ENCODE data around the gene CDHR2. TPM values are rescaled to one million over a fixed set of nuclear protein-coding genes. Genes with fewer than 3 reads are reported as not detected.

Gene CDHR2
- polyA plus RNA-seq, 1 donor: not detected

DNA sequence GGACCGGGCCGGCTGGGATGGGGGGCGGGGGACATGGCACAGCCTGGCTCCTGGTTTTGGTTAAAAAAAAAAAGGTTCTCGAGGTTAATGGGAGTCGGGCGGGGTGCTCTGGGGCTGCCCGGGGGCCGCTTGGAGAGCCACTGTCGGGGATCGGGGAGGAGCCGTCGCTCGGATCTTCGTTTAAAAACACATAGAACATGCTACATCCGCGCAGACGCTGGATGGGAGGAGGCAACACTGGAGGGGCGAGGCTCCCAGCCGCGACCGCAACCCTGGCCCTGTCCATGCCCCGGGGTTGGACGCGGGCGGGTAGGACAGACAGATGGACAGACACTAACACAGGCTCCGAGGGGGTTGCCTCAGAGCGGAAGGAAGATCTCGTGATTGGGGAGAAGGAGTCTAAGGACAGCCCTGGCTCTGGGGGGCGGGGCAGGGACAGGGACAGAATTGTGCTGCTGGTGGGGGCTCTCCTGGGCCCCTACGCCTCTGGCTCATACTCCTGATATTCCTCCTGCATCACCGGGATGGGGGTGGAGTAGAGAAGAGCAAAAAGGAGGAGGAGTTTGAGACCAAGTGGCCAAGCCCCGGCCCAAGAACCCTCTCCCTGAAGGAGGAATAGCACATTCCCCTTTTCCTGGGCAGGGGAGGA lies 71.3 kb downstream of the CDHR2 start:
- no peak for DNase-seq (ENCODE audit: low read depth)

DNA sequence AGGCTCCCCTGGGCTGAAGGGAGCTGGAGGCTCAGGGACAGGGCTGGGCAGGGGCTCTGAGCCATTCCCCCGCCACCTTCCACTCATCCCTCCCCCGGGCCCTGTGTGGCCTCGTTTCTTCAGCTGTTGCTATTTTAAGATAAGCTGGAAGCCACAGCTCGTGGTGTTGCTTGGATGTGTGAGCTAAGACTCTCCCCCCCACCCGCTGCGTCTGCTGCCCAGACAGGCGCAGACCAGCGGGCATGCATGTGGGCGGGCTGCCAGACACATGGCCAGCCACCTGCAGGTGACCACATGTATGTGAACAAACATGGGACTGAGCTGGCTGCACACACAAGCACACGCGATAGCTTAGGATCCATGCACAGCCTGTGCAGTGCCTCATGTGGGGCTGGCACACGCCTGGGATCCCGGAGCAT lies 72.5 kb downstream of the CDHR2 start:
- no peak for DNase-seq (ENCODE audit: low read depth)

DNA sequence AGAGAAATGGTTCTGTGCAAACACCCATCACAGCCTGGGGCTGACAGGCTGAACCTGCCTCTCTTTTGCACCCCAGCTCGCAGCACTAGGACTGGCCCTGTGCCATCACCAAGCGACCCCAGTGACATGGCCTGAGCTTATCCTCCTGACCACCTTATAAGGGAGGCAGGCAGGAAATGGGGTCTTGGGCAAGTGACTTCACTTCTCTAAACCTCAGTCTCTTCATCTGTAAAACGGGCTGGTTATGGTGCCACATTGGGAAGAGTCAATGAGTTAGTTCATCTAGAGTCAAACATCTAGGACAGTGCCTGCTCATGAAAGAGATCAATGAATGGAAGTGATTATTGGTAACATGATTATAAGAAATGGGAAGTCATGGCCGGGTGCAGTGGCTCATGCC lies 75.0 kb downstream of the CDHR2 start:
- no peak for DNase-seq (ENCODE audit: low read depth)

DNA sequence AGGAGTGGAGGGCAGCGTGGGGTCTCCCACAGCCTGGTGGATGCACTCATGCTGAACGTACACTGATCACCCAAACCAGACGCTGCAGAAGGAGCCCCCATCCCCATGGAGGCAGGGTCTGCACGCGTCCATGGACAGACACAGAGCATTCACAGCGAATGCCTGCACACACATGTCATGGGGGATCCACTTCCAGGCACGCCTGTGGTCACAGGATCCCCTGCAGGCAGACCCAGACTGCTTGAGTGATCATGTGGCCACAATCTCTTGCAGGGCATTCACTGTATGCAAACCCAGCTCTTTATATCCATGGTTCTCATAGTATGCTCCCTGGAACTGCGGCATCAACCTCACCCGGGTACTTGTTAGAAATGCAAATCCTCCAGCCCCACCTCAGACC lies 75.8 kb downstream of the CDHR2 start:
- DNase-seq (ENCODE audit: low read depth): no peak

DNA sequence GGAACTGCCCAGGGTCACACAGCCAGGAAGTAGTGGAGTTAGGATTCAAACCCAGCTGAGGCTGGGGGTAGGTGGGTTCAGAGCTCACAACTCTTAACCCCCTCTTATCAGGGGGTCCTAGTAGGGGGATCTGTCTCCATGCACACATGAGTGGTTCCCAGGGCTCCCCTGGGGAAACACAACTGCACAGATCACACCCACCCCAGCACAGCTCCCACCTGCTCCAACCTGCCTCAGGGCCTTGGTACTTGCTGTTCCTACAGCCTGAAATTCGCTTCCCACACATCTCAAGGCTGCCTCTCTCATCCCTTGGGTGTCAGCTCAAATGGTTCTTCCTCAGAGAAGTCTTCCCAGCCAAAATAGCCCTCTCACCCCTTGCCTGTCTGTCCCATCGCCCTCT lies 76.4 kb downstream of the CDHR2 start:
- no peak for DNase-seq (ENCODE audit: low read depth)

DNA sequence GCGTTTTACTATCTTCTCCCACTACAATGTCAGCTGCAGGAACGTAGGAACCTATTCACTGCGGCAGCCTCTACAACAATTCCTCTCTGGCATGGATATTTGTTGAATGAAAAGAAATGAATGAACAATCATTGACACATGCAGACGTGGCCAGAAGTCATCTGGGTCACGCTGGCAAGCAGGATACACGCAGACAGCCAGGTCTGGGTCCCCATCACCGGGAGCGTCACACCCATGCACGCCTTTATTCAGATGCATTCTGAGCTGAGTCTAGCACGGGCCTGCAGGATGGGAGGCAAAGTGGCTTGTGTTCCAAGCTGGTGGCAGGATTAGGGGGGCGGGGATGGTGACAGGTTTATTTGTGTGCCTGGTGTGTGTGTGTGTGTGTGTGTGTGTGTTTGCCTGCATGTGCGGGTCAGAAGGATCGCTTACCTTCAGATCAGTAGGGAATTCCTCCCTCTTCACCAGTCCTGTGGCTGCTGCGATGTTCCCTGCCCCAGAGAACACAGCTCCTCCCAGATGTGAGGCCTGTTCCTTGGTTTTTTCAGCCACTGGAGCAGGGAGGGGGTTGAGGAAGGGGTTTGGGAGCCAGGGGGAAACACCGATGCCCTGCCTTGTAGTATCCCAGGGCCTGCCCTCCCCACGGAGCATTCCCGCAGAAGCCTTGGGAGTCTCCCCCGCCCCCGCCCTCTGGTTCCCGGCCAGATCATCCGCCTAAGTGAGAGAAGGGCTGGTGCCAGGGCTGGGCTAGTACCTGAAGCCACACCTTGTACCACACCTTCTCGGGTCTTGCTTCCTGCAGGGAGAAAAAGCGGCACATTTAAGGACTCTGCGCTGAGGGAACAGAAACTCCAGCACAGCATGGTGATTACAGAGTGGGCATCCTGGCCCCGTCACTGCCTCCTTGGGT lies 77.1 kb downstream of the CDHR2 start:
- no peak for DNase-seq (ENCODE audit: low read depth)

DNA sequence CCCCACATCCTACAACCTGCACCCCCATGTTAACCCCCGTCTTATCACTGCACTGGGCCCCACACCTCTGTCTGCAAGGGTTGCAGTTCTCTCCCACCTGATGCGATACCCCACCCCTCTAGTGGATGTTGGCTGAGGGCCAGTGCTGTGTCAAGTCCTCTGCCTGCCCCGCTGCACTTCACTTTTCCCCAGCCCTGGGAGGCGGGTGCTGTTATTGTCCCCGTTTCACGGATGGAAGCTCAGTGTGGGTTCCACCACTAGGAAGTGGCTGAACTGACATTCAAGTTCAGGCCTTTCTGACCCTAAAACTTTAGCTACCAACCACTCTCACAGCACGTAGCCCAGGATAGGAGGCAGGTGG lies 77.7 kb downstream of the CDHR2 start:
- no peak for DNase-seq (ENCODE audit: low read depth)

- DNase-seq (ENCODE audit: low read depth): no peak
These were observed 78.4 kb downstream of the CDHR2 start for GRCh38 chr5:176627582-176627981.

GRCh38 chr5:176628406-176629228 lies 79.5 kb downstream of the CDHR2 start:
- no peak for DNase-seq (ENCODE audit: low read depth)

DNA sequence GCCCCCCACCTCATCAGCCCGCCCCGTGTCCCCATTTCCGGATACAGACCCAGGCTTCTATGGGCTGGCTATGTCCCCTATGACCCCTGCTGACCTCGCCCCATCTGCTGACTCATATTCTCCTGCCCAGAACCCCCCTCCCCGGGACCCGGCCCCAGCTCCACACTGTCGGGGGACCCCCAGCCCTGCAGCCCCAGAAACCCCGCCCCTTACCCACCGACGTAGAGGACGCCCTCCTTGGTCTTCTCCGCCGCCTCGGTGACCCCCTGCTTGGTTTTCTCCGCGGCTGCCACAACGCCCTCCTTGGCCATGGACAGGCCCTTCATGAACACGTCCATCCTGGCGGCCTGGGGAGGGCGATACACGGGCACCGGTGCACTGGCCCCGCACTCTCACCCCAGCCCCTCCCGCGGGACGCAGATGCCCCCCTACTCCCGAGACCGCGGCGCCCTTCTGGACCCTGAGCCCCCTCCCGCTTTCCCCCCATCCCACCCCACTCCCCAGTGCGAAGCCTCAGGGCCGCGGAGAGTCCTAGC lies 80.2 kb downstream of the CDHR2 start:
- DNase-seq (ENCODE audit: low read depth): no peak

DNA sequence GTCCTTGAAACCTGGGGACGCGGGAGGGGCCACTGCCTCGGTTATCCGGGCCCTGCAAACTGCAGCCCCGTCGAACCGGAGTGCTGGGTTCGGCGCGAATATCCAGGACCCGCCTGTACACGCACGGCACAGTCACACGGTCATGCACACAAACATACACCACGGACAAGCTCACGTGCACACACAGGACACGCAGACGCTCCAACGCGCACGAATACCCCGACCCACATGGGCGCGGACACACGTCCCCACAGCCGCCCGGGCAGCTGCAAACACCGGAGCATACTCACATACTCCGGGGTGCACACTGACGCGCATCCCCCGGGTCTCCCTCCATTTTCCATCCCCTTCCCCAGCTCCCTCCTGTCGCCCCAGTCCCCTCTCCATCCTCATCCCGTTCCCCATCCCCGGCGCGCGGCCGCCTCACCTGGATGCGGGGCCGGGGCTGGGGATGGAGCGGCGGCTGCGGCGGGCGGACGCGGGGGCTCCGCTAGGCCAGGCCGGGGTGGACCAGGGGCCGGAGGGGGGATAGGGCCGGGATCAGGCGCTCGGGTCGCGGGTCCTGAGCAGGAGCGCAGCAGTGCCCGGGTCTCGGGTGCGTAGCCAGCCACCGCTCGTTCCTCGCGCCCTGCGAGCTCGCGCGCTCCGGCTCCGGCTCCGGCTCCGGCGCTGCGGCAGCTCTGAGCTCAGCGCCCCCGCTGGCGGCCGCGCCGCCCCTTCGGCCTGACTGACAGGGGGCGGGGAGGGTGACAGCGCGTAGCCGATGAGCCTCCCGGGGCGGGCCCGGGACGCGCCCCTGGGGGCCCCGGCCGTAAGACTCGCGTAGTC lies 80.9 kb downstream of the CDHR2 start, which contains the start of the genes EIF4E1B and SNCB:
Gene EIF4E1B, plus strand, starts transcription at position 823 of the 828 bp plus-strand sequence. CDS start 12,113 bp downstream, outside the sequence.
Gene SNCB, minus strand, starts transcription at position 682 of the 828 bp plus-strand sequence. CDS start 880 bp downstream, outside the sequence.
- no peak for DNase-seq (ENCODE audit: low read depth)

DNA sequence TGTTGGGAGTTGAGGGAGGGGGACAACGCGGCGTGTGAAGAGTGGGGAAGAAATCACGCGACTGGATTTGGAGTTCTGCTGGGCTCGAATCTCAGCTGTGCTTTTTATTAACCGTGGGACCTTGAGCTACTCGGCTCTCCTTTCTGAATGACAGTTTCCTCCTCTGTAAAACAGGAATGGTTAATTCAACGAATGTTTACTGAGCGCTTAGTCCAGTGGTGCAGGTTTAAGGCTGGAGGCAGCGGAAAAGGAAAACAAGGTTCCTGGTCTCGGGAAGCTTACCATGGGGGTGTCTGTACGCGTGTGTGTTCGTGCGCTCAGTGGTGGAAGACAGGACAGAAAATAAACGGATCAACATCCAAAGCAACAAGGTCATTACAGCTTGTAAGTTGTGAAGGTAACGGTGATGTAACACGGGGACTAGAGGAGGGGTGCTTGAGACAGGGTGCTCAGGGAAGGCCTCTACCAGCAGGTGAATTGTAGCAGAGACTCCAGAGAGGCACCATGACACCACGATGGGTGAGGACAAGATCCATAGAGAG lies 81.6 kb downstream of the CDHR2 start:
- no peak for DNase-seq (ENCODE audit: low read depth)

DNA sequence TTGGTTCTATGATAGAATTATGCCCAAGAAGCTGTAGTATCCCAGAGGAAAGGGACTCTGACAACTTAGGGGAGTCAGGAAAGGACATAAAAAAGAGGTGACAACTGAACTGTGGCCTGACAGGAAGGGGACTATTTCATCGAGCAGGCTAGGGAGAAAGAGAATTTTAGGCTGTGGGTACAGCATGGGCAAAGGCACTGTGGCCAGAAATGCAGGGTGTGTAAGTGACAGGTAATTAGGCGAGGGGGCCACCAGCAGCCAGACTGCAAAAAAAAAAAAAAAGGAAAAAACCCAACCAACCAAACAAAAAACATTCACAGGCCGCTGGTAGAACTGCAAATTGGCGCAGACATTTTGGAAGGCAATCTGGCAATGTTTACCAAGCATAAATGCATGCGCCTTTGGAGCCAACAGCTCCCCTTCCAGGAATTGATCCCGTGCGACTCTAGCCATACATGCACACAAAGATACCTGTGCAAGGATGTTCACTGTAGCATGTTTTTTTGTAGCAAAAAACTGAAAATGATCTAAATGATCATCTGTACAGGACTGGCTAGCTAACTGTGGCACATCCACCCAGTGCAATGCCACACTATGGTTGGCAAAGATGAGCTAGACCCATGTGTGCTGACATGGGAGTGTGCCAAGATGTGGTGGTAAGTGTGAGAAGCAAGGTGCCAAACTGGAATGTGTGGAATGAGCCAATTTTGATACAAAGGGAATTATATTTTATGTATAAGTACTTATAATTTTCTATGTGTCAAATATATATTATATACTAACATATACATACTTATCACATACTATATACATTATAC lies 82.5 kb downstream of the CDHR2 start:
- no peak for DNase-seq (ENCODE audit: low read depth)

GRCh38 chr5:176632745-176633144 lies 83.6 kb downstream of the CDHR2 start:
- no peak for DNase-seq (ENCODE audit: low read depth)

- no peak for DNase-seq (ENCODE audit: low read depth)
These were observed 84.5 kb downstream of the CDHR2 start for GRCh38 chr5:176633598-176633997.

GRCh38 chr5:176636426-176636825 lies 87.3 kb downstream of the CDHR2 start:
- no peak for DNase-seq (ENCODE audit: low read depth)

DNA sequence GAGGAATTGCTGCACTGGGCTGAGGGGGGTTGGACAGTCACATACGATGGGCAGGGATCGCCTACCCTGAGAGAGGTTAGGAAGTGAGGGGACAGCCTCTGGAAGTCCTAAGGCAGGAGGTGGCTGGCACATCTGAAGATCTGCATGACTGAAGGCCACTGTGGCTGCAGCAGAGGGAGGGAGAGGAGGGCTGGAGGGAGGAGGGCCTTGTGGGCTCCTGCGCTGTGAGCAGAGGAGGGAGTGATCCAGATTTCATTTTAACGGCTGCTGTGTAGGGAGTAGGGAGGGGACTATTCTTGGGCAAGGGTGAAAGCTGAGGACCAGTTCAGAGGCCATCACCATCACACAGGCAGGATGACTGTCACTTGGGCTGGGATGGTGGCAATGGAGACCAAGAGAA lies 88.4 kb downstream of the CDHR2 start:
- DNase-seq (ENCODE audit: low read depth): no peak

DNA sequence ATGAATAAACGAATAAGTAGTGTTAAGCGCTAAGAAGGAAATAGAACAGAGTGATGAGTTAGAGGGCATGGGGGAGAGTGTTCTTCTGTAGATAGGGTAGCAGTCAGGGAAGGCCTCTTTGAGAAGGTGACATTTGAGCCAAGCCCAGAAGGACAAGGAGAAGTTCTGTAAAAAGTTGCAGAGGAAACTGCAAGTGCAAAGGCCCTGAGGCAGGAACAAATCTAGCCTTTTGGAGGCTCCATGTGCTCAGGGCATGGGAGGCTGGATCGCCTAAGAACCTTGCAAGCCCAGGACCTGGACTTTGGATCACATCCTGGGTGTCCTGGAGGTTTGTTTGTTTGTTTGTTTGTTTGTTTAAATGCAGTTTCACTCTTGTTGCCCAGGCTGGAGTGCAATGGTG lies 89.3 kb downstream of the CDHR2 start:
- no peak for DNase-seq (ENCODE audit: low read depth)

DNA sequence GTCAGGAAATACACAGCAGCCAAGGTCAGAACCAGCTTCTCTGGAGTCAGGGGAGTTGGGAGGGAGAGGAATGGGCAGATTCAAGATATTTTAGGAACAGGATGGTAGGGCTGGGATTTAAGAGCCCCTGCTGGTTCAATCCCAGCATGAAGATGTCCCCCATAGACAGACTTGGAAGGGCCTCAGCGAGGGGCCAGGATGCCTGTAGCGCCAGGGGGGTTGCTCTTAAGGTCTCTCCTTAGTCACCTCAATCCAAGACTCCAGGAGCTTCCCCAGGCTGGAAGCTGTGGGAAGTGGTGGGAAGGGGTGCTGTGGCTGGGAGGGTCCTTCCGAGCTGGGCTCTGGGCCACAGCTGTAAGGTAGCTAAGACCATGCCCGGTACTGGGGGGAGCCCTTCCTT lies 90.1 kb downstream of the CDHR2 start:
- no peak for DNase-seq (ENCODE audit: low read depth)

- DNase-seq (ENCODE audit: low read depth): no peak
These were observed 90.8 kb downstream of the CDHR2 start for GRCh38 chr5:176639981-176640380.
